HepG2 (cell line): Measurements from ENCODE around the gene AHCY. TPM values are rescaled to one million over a fixed set of nuclear protein-coding genes. Genes with fewer than 3 reads are reported as not detected.

Experiments
- EED ChIP-seq: sonication (generic); formaldehyde crosslinking; IDR thresholded peaks from 2 replicates; pipeline ENCODE4 v1.5.0; 2020; ENCODE audit warnings: mild to moderate bottlenecking, missing genetic modification reagents
- EZH2 ChIP-seq: conservative IDR thresholded peaks from 2 replicates; pipeline ENCODE4 v1.6.1; 2012; ENCODE audit warnings: mild to moderate bottlenecking, low read depth, low read length, moderate library complexity
- HDAC1 ChIP-seq: sonication (generic); formaldehyde crosslinking; IDR thresholded peaks from 2 replicates; pipeline ENCODE4 v1.5.1; 2020; ENCODE audit warnings: mild to moderate bottlenecking, missing genetic modification reagents
- KMT2B ChIP-seq: IDR thresholded peaks from 2 replicates; pipeline ENCODE4 v1.6.1; 2016; ENCODE audit warnings: missing genetic modification reagents, missing compliant biosample characterization
- NFKB2 ChIP-seq: sonication (generic); formaldehyde crosslinking; IDR thresholded peaks from 2 replicates; pipeline ENCODE4 v1.4.0; 2020; ENCODE audit warnings: missing genetic modification reagents, borderline replicate concordance
- PHF20 ChIP-seq: sonication (generic); formaldehyde crosslinking; IDR thresholded peaks from 2 replicates; pipeline ENCODE4 v1.5.0; 2020; ENCODE audit warnings: mild to moderate bottlenecking, missing genetic modification reagents
- PHF8 ChIP-seq: sonication (generic); formaldehyde crosslinking; IDR thresholded peaks from 2 replicates; pipeline ENCODE4 v1.5.0; 2020; ENCODE audit warnings: missing genetic modification reagents
- RELA ChIP-seq: sonication (generic); formaldehyde crosslinking; IDR thresholded peaks from 2 replicates; pipeline ENCODE4 v1.4.0; 2020; ENCODE audit warnings: missing genetic modification reagents
- RFX5 ChIP-seq: IDR thresholded peaks from 2 replicates; pipeline ENCODE4 v1.6.1; 2011; ENCODE audit warnings: low read depth, low read length, improper control_type of control experiment
- SNAI1 ChIP-seq: sonication (generic); formaldehyde crosslinking; IDR thresholded peaks from 2 replicates; pipeline ENCODE4 v1.5.0; 2020; ENCODE audit warnings: mild to moderate bottlenecking, missing genetic modification reagents, borderline replicate concordance
- TGIF2 ChIP-seq: IDR thresholded peaks from 2 replicates; pipeline ENCODE4 v1.6.1; 2016; ENCODE audit warnings: control low read depth, missing compliant biosample characterization
- THYN1 ChIP-seq: sonication (generic); formaldehyde crosslinking; IDR thresholded peaks from 2 replicates; pipeline ENCODE4 v1.8.1; 2023; ENCODE audit warnings: low read depth, mild to moderate bottlenecking, moderate library complexity, missing genetic modification reagents, borderline replicate concordance
- ZNF264 ChIP-seq: sonication (generic); formaldehyde crosslinking; IDR thresholded peaks from 2 replicates; pipeline ENCODE4 v1.4.0; 2020; ENCODE audit warnings: missing genetic modification reagents
- ZNF564 ChIP-seq: sonication (generic); formaldehyde crosslinking; IDR thresholded peaks from 2 replicates; pipeline ENCODE4 v1.8.1; 2023; ENCODE audit warnings: mild to moderate bottlenecking, missing genetic modification reagents
- ZNF720 ChIP-seq: sonication (generic); formaldehyde crosslinking; IDR thresholded peaks from 2 replicates; pipeline ENCODE4 v1.4.0; 2020; ENCODE audit warnings: missing genetic modification reagents
- ZSCAN20 ChIP-seq: sonication (generic); formaldehyde crosslinking; IDR thresholded peaks from 2 replicates; pipeline ENCODE4 v1.4.0; 2020; ENCODE audit warnings: missing genetic modification reagents, mild to moderate bottlenecking, borderline replicate concordance
- ZSCAN21 ChIP-seq: sonication (generic); formaldehyde crosslinking; IDR thresholded peaks from 2 replicates; pipeline ENCODE4 v1.8.0; 2022; ENCODE audit warnings: mild to moderate bottlenecking, missing genetic modification reagents, moderate library complexity, borderline replicate concordance
- polyA plus RNA-seq, 8 experiments: library from polyadenylated mRNA; depleted of rRNA in 3 of 8; stranded (reverse) in 7 of 8; unstranded in 1 of 8; fragments of >200 nt; fragmentation: Illumina TruSeq in 4 of 8; extraction: Trizol in 4 of 8; gene quantifications; 2 replicates each; pipeline versions ENCODE4 v1.2.1 to v1.2.3, GENCODE V29; 2011 to 2016; ENCODE audit warnings: low read depth in 4 of 8, missing spikeins in 1 of 8, mixed read lengths in 1 of 8; ENCODE audit not compliant: insufficient read depth in 1 of 8
- total RNA-seq, 5 experiments: library from RNA; depleted of rRNA; stranded (reverse); fragments of >200 nt; fragmentation: Illumina TruSeq; extraction: Trizol; gene quantifications; 2 replicates each; pipeline ENCODE4 v1.2.3, GENCODE V29; 2016; ENCODE audit warnings: low read depth in 1 of 5
- TF ChIP-seq, protein P1 (sequence below): fragments of 450-650 bp; IDR thresholded peaks from 2 replicates; pipeline ENCODE4 v1.6.1; 2016
- TF ChIP-seq, protein P2 (sequence below): sonication (generic); formaldehyde crosslinking; IDR thresholded peaks from 2 replicates; pipeline ENCODE4 v1.4.0; 2020; ENCODE audit warnings: mild to moderate bottlenecking, missing genetic modification reagents
- TF ChIP-seq, protein P3 (sequence below): IDR thresholded peaks from 2 replicates; pipeline ENCODE4 v1.6.1; 2016; ENCODE audit warnings: control low read depth

AHCY gene
- total and polyA plus RNA-seq, 2 of the 13 experiments (the other 11 are each of a cell fraction or from before 2014, with no cell fraction given) = 407 to 419 TPM

DNA sequence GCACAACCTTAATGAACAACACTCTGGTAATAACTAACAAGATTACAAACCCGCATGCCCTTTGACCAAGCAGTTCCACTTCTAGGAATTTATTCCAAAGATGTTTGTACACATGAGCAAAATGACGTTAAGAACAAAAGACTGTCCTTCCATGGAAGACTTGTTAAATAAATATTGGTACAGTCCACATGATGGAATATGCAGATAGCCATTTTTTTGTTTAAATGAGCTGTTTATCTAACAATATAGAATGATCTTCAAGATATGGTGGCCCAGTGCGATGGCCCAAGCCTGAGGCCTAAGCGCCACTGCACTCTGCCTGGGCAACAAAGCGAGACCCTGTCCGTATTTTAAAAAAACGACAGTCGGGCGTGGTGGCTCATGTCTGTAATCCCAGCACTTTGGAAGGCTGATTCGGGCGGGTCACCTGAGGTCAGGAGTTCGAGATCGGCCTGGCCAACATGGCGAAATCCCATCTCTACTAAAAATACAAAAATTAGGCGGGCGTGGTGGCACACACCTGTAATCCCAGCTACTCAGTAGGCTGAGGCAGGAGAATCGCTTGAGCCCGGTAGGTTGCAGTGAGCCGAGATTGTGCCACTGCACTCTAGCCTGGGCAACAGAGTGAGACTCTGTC, 7.4 kb upstream of the AHCY start (continued):
- TF ChIP-seq, protein P1, sequence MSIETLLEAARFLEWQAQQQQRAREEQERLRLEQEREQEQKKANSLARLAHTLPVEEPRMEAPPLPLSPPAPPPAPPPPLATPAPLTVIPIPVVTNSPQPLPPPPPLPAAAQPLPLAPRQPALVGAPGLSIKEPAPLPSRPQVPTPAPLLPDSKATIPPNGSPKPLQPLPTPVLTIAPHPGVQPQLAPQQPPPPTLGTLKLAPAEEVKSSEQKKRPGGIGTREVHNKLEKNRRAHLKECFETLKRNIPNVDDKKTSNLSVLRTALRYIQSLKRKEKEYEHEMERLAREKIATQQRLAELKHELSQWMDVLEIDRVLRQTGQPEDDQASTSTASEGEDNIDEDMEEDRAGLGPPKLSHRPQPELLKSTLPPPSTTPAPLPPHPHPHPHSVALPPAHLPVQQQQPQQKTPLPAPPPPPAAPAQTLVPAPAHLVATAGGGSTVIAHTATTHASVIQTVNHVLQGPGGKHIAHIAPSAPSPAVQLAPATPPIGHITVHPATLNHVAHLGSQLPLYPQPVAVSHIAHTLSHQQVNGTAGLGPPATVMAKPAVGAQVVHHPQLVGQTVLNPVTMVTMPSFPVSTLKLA = no peak
- TF ChIP-seq RFX5 (no peak), ZSCAN20 (CRISPR knock-in tag) (0 out of 2 replicates have a peak, but pooled peaks have one; percentile 28), KMT2B (CRISPR knock-in tag) (peak; percentile 31; the same call in 1 of the 2 replicates), EZH2 (no peak), ZNF264 (CRISPR knock-in tag) (peak; percentile 64; the same call in 1 of the 2 replicates), ZNF564 (peak; percentile 18; the same call in 1 of the 2 replicates), SNAI1 (peak; percentile 59; the same call in 1 of the 2 replicates), ZNF720 (0 out of 2 replicates have a peak, but pooled peaks have one; percentile 27), EED (CRISPR knock-in tag) (no peak), HDAC1 (CRISPR knock-in tag) (peak; percentile 71; the same call in 1 of the 2 replicates), PHF8 (peak; percentile 39), RELA (CRISPR knock-in tag) (no peak), THYN1 (CRISPR knock-in tag) (no peak), PHF20 (no peak), TGIF2 (no peak), ZSCAN21 (CRISPR knock-in tag) (no peak), NFKB2 (CRISPR knock-in tag) (no peak)
- TF ChIP-seq, protein P2, sequence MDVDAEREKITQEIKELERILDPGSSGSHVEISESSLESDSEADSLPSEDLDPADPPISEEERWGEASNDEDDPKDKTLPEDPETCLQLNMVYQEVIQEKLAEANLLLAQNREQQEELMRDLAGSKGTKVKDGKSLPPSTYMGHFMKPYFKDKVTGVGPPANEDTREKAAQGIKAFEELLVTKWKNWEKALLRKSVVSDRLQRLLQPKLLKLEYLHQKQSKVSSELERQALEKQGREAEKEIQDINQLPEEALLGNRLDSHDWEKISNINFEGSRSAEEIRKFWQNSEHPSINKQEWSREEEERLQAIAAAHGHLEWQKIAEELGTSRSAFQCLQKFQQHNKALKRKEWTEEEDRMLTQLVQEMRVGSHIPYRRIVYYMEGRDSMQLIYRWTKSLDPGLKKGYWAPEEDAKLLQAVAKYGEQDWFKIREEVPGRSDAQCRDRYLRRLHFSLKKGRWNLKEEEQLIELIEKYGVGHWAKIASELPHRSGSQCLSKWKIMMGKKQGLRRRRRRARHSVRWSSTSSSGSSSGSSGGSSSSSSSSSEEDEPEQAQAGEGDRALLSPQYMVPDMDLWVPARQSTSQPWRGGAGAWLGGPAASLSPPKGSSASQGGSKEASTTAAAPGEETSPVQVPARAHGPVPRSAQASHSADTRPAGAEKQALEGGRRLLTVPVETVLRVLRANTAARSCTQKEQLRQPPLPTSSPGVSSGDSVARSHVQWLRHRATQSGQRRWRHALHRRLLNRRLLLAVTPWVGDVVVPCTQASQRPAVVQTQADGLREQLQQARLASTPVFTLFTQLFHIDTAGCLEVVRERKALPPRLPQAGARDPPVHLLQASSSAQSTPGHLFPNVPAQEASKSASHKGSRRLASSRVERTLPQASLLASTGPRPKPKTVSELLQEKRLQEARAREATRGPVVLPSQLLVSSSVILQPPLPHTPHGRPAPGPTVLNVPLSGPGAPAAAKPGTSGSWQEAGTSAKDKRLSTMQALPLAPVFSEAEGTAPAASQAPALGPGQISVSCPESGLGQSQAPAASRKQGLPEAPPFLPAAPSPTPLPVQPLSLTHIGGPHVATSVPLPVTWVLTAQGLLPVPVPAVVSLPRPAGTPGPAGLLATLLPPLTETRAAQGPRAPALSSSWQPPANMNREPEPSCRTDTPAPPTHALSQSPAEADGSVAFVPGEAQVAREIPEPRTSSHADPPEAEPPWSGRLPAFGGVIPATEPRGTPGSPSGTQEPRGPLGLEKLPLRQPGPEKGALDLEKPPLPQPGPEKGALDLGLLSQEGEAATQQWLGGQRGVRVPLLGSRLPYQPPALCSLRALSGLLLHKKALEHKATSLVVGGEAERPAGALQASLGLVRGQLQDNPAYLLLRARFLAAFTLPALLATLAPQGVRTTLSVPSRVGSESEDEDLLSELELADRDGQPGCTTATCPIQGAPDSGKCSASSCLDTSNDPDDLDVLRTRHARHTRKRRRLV = no peak
- TF ChIP-seq, protein P3, sequence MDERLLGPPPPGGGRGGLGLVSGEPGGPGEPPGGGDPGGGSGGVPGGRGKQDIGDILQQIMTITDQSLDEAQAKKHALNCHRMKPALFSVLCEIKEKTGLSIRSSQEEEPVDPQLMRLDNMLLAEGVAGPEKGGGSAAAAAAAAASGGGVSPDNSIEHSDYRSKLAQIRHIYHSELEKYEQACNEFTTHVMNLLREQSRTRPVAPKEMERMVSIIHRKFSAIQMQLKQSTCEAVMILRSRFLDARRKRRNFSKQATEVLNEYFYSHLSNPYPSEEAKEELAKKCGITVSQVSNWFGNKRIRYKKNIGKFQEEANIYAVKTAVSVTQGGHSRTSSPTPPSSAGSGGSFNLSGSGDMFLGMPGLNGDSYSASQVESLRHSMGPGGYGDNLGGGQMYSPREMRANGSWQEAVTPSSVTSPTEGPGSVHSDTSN (CRISPR knock-in tag) = no peak
